Kidney (tissue), 14 donors: ENCODE measurements around the gene TMEM107. TPM values are rescaled to one million over a fixed set of nuclear protein-coding genes. Genes with fewer than 3 reads are reported as not detected.

Source experiments
- DNase-seq, 5 donors: peaks; one replicate each; pipeline ENCODE4 v3.0.0-alpha.2; 2013 to 2020
- FAIRE-seq: peaks from 2 replicates; lab custom pipeline; 2012; peaks lifted over from hg19 to GRCh38; lab: Jason Lieb, UNC
- H3K27ac ChIP-seq, 2 donors: one replicate each; pipeline ENCODE4 v1.7.0; 2013; ENCODE audit warnings: low read depth in 2 of 2, low read length in 2 of 2, inconsistent platforms in 1 of 2
- H3K27me3 ChIP-seq: one replicate; pipeline ENCODE4 v1.7.1; 2013; ENCODE audit warnings: low read length, inconsistent platforms; ENCODE audit not compliant: control insufficient read depth, insufficient read depth
- H3K36me3 ChIP-seq, 3 donors: one replicate each; pipeline versions ENCODE4 v1.7.0 to v1.7.1; 2013; ENCODE audit warnings: low read length in 3 of 3, control low read depth in 1 of 3, inconsistent platforms in 1 of 3; ENCODE audit not compliant: insufficient read depth in 3 of 3, control insufficient read depth in 2 of 3
- H3K4me1 ChIP-seq, 3 donors: one replicate each; pipeline versions ENCODE4 v1.7.0 to v1.7.1; 2013; ENCODE audit warnings: low read length in 3 of 3, inconsistent platforms in 1 of 3, low read depth in 1 of 3; ENCODE audit not compliant: control insufficient read depth in 2 of 3, insufficient read depth in 2 of 3
- H3K4me3 ChIP-seq, 3 donors: one replicate each; pipeline versions ENCODE4 v1.7.0 to v1.8.1; 2013; ENCODE audit warnings: low read length in 3 of 3, control low read depth in 1 of 3, inconsistent platforms in 1 of 3
- H3K9ac ChIP-seq, 3 donors: one replicate each; pipeline versions ENCODE4 v1.7.0 to v1.7.1; 2013; ENCODE audit warnings: low read length in 3 of 3, control low read depth in 1 of 3, inconsistent platforms in 1 of 3
- H3K9me3 ChIP-seq, 3 donors: one replicate each; pipeline versions ENCODE4 v1.7.0 to v1.7.1; 2013; ENCODE audit warnings: low read length in 3 of 3, control low read depth in 1 of 3, inconsistent platforms in 1 of 3; ENCODE audit not compliant: control insufficient read depth in 2 of 3, insufficient read depth in 1 of 3
- intact Hi-C: fragments of 100-400 bp; cut with DNase I; formaldehyde crosslinking; loops from one replicate; pipeline ENCODE4 v1.11.1; 2022
- polyA plus RNA-seq: library from polyadenylated mRNA; stranded (reverse); fragments of 350-450 nt; fragmentation: Illumina TruSeq; extraction: RNeasy Lipid Tissue Mini Kit (QIAGEN cat#74804); gene quantifications from one replicate; pipeline ENCODE4 v1.2.3, GENCODE V29; 2014; ENCODE audit warnings: low read depth, low replicate concordance; ENCODE audit not compliant: insufficient read depth
- total RNA-seq: library from RNA; stranded (reverse); fragmentation: NEBNext Ultra II Directional; extraction: Animal tissue kit (Norgen Biotek cat#: 25700); gene quantifications from one replicate; pipeline ENCODE4 v1.2.1, GENCODE V29; 2021
- TF ChIP-seq, protein P1 (sequence below): IDR thresholded peaks from 3 replicates; pipeline ENCODE4 v1.5.1; 2012; ENCODE audit warnings: mild to moderate bottlenecking, moderate library complexity, borderline replicate concordance; ENCODE audit not compliant: insufficient read depth; ENCODE audit errors: extremely low read depth
- donor health status: control.
- donor health status: control.
- donor health status: control.
- donor health status: control.
- donor health status: control.
- donor health status: DM: yes; HTN: yes; CAD: no.
- donor health status: Normal renal cell carcinoma (clear cell type).

Gene TMEM107
- total and polyA plus RNA-seq, 2 donors from 2014 or later = 23.4 to 24.6 TPM

GRCh38 chr17:8206536-8206935, 30.4 kb upstream of the TMEM107 start:
- intact Hi-C loops = no loop called here
- H3K27ac ChIP-seq = no peak overlapping the region
- no peaks in the 10 kb centered on the region for H3K9me3 ChIP-seq
- TF ChIP-seq, protein P1, sequence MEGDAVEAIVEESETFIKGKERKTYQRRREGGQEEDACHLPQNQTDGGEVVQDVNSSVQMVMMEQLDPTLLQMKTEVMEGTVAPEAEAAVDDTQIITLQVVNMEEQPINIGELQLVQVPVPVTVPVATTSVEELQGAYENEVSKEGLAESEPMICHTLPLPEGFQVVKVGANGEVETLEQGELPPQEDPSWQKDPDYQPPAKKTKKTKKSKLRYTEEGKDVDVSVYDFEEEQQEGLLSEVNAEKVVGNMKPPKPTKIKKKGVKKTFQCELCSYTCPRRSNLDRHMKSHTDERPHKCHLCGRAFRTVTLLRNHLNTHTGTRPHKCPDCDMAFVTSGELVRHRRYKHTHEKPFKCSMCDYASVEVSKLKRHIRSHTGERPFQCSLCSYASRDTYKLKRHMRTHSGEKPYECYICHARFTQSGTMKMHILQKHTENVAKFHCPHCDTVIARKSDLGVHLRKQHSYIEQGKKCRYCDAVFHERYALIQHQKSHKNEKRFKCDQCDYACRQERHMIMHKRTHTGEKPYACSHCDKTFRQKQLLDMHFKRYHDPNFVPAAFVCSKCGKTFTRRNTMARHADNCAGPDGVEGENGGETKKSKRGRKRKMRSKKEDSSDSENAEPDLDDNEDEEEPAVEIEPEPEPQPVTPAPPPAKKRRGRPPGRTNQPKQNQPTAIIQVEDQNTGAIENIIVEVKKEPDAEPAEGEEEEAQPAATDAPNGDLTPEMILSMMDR = no peak
- no peak for FAIRE-seq
- peak in 1 of 5 donors; percentile 29 for DNase-seq
- no peaks in the 10 kb centered on the region for H3K27me3 ChIP-seq
- no peaks in the 10 kb centered on the region for H3K36me3 ChIP-seq
- peaks cover 0 to 9% (median 0%) of the 10 kb centered on the region in 3 donors for H3K4me1 ChIP-seq
- no peak overlapping the region for H3K4me3 ChIP-seq
- H3K9ac ChIP-seq = no peak overlapping the region

DNA sequence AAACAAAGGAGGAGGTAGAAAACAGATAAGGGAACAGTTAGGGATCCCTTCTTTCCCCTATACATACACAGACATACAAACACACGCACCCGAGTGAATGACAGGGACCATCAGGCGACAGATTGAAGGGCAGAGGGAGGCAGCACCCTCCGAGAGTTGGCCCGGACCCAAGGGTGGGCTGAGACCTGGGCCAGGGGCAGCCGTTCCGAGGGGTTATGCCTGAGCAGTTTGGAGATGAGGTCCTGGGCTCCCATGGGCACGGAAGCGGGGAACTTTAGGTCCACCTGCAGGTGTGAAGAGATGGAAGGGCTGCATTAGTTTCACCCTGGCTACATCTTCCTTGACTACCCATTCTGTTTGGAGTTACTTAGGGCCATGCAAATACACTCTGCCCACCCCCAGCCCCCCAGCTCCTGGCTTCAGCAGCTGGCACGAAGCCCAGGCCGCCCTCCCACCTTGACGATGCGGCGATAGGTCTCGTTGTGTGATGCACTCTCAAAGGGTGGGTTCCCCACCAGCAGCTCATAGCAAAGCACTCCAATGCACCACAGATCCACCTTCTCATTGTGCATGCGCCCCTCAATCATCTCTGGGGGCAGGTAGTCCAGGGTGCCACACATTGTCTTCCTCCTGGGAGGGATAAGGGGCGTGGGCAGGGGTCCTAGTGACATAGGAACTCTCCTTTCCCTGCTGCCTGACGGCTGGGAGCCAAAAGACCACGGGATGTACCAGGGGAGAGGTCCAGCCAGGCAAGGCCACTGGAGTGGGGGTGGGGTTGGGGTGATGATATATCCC, 28.8 kb upstream of the TMEM107 start:
- TF ChIP-seq, protein P1 = no peak

DNA sequence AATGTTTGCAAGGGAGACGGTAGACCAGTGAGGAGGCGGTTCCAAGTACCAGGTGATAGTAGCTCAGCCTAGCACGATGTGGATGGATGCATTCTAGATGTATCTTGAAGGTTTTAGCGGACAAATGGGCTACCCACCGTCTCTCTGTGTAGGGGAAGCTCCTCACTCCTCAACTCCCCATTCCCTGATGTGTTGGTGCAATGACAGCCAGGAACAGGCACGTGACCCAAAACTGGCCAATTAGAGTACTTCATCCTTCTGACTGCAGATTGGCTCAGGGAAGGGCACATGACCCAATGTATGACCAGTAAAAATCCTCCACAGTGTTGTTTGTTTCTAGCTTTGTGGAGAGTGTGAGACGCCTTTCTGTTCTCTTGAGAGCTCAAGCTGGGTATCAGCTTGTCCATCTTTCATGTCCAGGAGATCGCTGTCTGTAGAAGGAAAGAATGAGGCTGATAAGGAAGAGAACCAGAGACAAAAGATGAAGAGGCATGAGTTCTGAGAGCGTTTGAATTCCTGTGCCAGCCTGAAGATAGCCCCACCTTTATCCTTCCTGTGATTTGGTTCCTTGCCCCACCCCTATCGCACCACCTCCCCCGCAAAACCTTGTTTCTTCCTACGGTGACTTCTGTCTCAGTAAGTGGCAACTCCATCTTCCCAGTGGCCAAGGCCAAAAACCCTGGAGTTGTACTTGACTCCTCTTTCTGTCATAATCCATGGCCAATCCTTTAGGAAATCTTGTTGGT, 16.1 kb upstream of the TMEM107 start:
- intact Hi-C loops = no loop called here
- DNase-seq = peak; percentile 73 to 96 (median 88)
- Histone ChIP-seq H3K27ac (peak overlapping the region in 1 of 2 donors; percentile 85), H3K9ac (peak overlapping the region; percentile 42 to 56 (median 56)), H3K36me3 (no peaks in the 10 kb centered on the region), H3K4me1 (peaks cover 5 to 34% (median 20%) of the 10 kb centered on the region in 3 donors), H3K4me3 (peak overlapping the region; percentile 52 to 78 (median 56)), H3K9me3 (no peaks in the 10 kb centered on the region), H3K27me3 (no peaks in the 10 kb centered on the region)
- peak; percentile 94 for FAIRE-seq
- TF ChIP-seq, protein P1 = no peak

More for the DNA sequence above, 28.8 kb upstream of the TMEM107 start:
- intact Hi-C loops = no loop called here
- Histone ChIP-seq H3K9me3 (no peaks in the 10 kb centered on the region), H3K4me3 (no peak overlapping the region), H3K4me1 (peaks cover 0 to under 1% (median 0%) of the 10 kb centered on the region in 3 donors), H3K27ac (no peak overlapping the region), H3K36me3 (no peaks in the 10 kb centered on the region), H3K9ac (no peak overlapping the region), H3K27me3 (no peaks in the 10 kb centered on the region)
- no peak for FAIRE-seq
- DNase-seq = peak in 1 of 5 donors; percentile 62
